Spinal cord (tissue), 10 donors: ENCODE data around the gene LMAN2. TPM values are rescaled to one million over a fixed set of nuclear protein-coding genes. Genes with fewer than 3 reads are reported as not detected.

Source experiments
- DNase-seq, 6 donors: peaks; one replicate each; pipeline versions ENCODE4 v3.0.0 to v3.0.0-alpha.2; 2013 to 2015; ENCODE audit warnings: low spot score in 6 of 6, low read depth in 4 of 6
- H3K27ac ChIP-seq: one replicate; pipeline ENCODE4 v1.5.1; 2013; ENCODE audit warnings: low read depth, low read length, control low read depth
- H3K27me3 ChIP-seq: one replicate; pipeline ENCODE4 v1.6.1; 2013; ENCODE audit warnings: low read length; ENCODE audit not compliant: control insufficient read depth, insufficient read depth
- H3K36me3 ChIP-seq: one replicate; pipeline ENCODE4 v1.6.1; 2013; ENCODE audit warnings: low read length; ENCODE audit not compliant: control insufficient read depth, insufficient read depth
- H3K4me1 ChIP-seq: one replicate; pipeline ENCODE4 v1.6.1; 2013; ENCODE audit warnings: low read length; ENCODE audit not compliant: control insufficient read depth, insufficient read depth
- H3K4me3 ChIP-seq: one replicate; pipeline ENCODE4 v1.5.1; 2013; ENCODE audit warnings: low read depth, low read length, control low read depth
- H3K9me3 ChIP-seq: one replicate; pipeline ENCODE4 v1.6.1; 2013; ENCODE audit warnings: low read length; ENCODE audit not compliant: control insufficient read depth, insufficient read depth
- WGBS: methylation state at CpG from one replicate; pipeline ENCODE4 v1.1.5; 2013; ENCODE audit warnings: missing lambda C conversion rate; ENCODE audit not compliant: insufficient coverage; 5-methylcytosine and 5-hydroxymethylcytosine counted together
- long read RNA-seq, 4 donors: transcript quantifications; one replicate each; lab custom pipeline, GENCODE V29; 2026
- polyA plus RNA-seq, 2 donors: library from polyadenylated mRNA; unstranded; fragments of 120-200 nt; gene quantifications; one replicate each; pipeline ENCODE4 v1.2.1, GENCODE V29; 2013; ENCODE audit not compliant: insufficient read length in 2 of 2
- total RNA-seq, 2 donors: library from RNA; depleted of rRNA in 1 of 2; stranded (reverse); fragments of 120-200 nt in 1 of 2; fragments of >200 nt in 1 of 2; gene quantifications; one replicate each; pipeline versions ENCODE4 v1.2.3 to v1.2.4, GENCODE V29; 2013 to 2014
- donor health status: healthy.

The LMAN2 gene, protein sequence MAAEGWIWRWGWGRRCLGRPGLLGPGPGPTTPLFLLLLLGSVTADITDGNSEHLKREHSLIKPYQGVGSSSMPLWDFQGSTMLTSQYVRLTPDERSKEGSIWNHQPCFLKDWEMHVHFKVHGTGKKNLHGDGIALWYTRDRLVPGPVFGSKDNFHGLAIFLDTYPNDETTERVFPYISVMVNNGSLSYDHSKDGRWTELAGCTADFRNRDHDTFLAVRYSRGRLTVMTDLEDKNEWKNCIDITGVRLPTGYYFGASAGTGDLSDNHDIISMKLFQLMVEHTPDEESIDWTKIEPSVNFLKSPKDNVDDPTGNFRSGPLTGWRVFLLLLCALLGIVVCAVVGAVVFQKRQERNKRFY
- total RNA-seq (100 to 1,000 TPM in 1 of 2 donors, 10 to 100 TPM in 1; 96.6 to 152 TPM), polyA plus RNA-seq (10 to 100 TPM; 90.3 to 96.1 TPM)
- long read RNA-seq, donor 1, transcript LMAN2-201 (8 exons, 1,800 nt), result major isoform, 56 of 102 reads
- long read RNA-seq, donor 1, partial matches to known transcripts, result 43 of 102 reads
- long read RNA-seq, donor 1, other reads (novel, unspliced or antisense), result 0 of 102 reads
- long read RNA-seq, donor 2, transcript LMAN2-201 (8 exons, 1,800 nt), result major isoform, 14 of 14 reads
- long read RNA-seq, donor 2, partial matches to known transcripts, result 0 of 14 reads
- long read RNA-seq, donor 2, other reads (novel, unspliced or antisense), result 0 of 14 reads
- long read RNA-seq, donor 3, transcript LMAN2-201 (8 exons, 1,800 nt), result major isoform, 18 of 19 reads
- long read RNA-seq, donor 3, partial matches to known transcripts, result 0 of 19 reads
- long read RNA-seq, donor 3, other reads (novel, unspliced or antisense), result 0 of 19 reads
- long read RNA-seq, donor 4, transcript LMAN2-201 (8 exons, 1,800 nt), result major isoform, 70 of 79 reads
- long read RNA-seq, donor 4, partial matches to known transcripts, result 0 of 79 reads
- long read RNA-seq, donor 4, other reads (novel, unspliced or antisense), result 6 of 79 reads

DNA sequence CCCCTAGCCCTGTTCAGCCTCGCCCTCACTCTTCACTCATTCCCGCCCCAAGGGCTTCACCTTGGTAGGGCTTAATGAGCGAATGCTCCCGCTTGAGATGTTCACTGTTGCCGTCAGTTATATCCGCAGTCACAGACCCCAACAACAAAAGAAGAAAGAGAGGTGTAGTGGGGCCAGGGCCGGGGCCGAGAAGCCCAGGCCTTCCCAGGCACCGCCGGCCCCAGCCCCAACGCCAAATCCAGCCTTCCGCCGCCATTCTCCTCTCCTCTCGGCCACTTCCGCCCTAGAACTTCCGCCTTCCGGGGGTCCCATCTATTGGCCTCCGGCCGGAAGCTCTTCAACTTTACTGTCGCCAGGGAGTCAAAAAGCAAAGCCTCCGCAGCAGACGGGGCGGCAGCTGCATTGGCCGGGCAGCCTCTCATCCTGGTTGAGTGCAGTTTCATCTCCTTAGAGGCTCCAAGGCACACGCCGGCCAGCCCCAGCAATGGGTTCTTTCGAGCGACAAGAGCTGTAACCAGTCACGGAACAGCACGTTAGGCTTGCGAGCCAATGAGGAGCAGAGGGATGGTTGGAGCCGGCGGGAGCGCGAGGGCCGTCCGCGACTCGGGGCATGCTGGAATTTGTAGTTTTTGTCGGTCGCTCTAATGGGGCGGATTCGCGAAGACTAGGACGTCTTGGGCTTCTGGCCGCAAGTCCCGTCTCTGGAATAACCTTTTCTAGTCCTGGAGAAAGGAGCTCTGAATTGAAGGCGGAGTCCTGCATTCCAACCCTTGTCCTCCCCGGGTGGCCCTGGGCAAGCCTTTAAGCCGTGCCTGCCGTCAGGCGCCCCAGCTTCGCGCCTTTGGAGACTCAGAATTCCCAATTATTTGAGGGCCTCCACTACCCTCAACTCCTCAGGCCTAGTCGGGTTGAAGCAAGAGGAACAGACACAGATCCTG, at the start of gene LMAN2:
Gene LMAN2, minus strand, starts transcription at position 277 of the 938 bp plus-strand sequence. Its CDS starts 21 bp downstream, at position 256.
- peaks cover 10% of the 10 kb centered on the region for H3K36me3 ChIP-seq
- H3K27me3 ChIP-seq, result peaks cover 3% of the 10 kb centered on the region
- peak; percentile 91 to 99 (median 94) for DNase-seq
- H3K27ac ChIP-seq, result peak within 1 kb of the TSS; percentile 96
- WGBS, result 6% methylated on average over 54 of the region's 55 CpGs
- H3K9me3 ChIP-seq, result no peaks in the 10 kb centered on the region
- peak within 1 kb of the TSS; percentile 92 for H3K4me3 ChIP-seq
- H3K4me1 ChIP-seq, result peaks cover 25% of the 10 kb centered on the region

DNA sequence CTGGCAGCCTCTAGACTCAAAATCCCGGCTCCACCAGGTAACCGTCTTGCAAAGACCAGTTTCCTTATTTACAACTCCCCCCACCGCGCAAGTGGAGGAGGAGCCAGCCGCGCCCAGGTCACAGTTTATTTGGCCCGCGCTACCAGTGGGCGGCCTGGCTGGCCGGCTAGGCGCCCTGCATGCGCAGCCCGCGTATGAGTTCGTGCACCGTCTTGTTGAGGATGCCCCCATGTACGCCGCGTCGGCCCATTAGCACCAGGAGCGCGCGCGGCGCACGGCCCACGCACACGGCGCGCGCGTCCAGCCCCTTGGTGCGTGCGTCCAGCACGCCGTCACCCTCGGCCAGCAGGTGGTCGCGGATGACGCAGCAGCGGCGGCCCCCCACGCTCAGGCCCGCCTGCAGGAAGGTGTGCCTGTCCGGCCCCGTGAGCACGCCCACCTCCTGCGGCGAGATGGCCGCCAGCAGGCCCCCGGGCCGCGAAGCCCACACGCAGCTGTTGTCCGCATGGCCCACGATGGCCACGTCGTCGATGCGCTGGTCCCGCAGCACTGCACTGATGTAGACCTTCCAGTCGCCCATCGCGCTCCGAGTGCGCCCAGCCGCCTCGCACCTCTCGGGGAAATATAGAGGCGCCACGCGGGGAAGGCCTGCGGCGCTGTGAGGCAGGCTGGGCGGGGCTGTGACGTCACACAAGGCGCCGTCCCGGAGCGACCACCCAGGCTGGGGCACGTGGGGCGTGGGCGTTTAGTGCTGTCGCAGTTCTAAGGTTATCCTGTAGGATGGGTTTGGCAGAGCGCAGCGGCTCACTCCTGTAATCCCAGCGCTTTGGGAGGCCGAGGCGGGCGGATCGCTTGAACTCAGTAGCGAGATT, 48.8 kb upstream of the LMAN2 start, which contains the start of gene PFN3:
Gene PFN3, minus strand, starts transcription at position 665 of the 872 bp plus-strand sequence. Its CDS starts 85 bp downstream, at position 580.
- DNase-seq, result peak in 2 of 6 donors; percentile 54 to 76
- 4% methylated on average over 88 of the region's 92 CpGs for WGBS
- no peaks in the 10 kb centered on the region for H3K9me3 ChIP-seq
- H3K4me1 ChIP-seq, result peaks cover 49% of the 10 kb centered on the region
- no peak within 1 kb of the TSS for H3K27ac ChIP-seq
- no peaks in the 10 kb centered on the region for H3K36me3 ChIP-seq
- H3K4me3 ChIP-seq, result no peak within 1 kb of the TSS
- peaks cover 75% of the 10 kb centered on the region for H3K27me3 ChIP-seq

- H3K27me3 ChIP-seq, result peaks cover 56% of the 10 kb centered on the region
- no peak overlapping the region for H3K4me3 ChIP-seq
- H3K9me3 ChIP-seq, result no peaks in the 10 kb centered on the region
- H3K4me1 ChIP-seq, result peaks cover 26% of the 10 kb centered on the region
- DNase-seq, result no peak
- 84% methylated on average over 12 of the region's 16 CpGs for WGBS
- H3K27ac ChIP-seq, result no peak overlapping the region
- no peaks in the 10 kb centered on the region for H3K36me3 ChIP-seq
Measured at GRCh38 chr5:177397875-177398390, 46.5 kb upstream of the LMAN2 start.

DNA sequence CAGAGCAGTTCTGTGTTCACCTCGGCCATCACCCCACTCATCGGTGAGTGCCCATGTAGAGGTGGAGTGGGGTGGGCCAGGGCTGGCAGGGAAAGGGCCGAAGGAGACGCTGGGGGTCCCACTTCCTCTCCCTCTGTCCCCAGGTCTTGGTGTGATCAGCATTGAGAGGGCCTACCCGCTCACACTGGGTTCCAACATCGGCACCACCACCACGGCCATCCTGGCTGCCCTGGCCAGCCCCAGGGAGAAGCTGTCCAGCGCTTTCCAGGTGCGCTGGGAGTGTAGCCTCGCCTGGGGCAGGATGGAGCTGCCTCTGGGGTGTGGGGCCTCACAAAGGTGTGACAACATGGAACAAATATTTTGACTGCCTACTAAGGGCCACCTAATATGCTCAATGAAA, 45.3 kb upstream of the LMAN2 start:
- DNase-seq, result no peak
- Histone ChIP-seq H3K9me3 (no peaks in the 10 kb centered on the region), H3K27ac (no peak overlapping the region), H3K4me1 (peaks cover 15% of the 10 kb centered on the region), H3K27me3 (peaks cover 45% of the 10 kb centered on the region), H3K4me3 (no peak overlapping the region), H3K36me3 (no peaks in the 10 kb centered on the region)
- WGBS, result 86% methylated on average over 9 of the region's 10 CpGs

GRCh38 chr5:177396078-177396477, 44.6 kb upstream of the LMAN2 start:
- Histone ChIP-seq H3K9me3 (no peaks in the 10 kb centered on the region), H3K4me3 (no peak overlapping the region), H3K27me3 (peaks cover 38% of the 10 kb centered on the region), H3K36me3 (no peaks in the 10 kb centered on the region), H3K27ac (no peak overlapping the region), H3K4me1 (peaks cover 18% of the 10 kb centered on the region)
- no peak for DNase-seq
- WGBS, result 33% methylated on average over 5 of the region's 8 CpGs

DNA sequence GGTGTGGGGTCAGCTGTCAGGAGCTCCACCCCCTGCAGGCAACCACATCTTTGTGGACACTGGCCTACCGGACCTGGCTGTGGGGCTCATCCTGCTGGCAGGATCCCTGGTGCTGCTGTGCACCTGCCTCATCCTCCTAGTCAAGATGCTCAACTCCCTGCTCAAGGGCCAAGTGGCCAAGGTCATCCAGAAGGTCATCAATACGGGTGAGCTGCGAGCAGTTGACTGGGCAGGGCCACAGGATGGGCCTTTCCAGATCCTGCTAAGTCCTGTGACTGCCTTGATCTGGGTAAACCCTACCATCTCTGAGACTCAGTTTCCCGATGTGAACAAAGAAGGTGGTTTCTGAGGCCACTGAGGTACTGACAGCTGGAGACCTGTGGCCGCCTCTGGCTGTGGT, 42.5 kb upstream of the LMAN2 start:
- DNase-seq, result no peak
- 82% methylated on average over 5 of the region's 5 CpGs for WGBS

DNA sequence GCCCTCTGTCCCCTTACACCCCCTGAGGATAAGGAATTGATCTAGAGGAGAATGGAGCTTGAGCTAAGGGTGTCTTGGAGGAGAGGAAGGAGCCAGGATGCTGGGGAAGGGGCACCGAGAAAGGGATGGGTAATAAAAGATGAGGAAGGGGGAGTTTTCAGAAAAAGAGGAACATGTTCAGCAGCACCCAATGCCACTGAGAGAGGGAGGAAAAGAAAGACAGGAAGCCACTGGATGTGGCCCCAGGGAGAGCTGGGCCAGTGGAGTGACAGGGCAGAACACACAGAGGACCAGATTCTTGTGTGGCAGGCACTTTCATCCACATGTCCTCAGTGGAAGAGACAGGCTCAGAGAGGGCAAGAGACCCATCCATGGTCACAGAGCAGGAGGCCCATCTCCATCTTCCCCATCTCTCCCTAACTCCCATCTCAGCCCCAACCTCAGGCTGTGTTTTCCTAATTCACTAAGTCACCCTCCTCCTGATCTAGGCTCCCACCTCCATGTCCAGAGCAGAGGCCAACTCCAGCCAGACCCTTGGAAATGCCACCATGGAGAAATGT, 41.8 kb upstream of the LMAN2 start:
- no peaks in the 10 kb centered on the region for H3K9me3 ChIP-seq
- WGBS, result 47% methylated on average over 1 of the region's 1 CpG
- DNase-seq, result no peak

More for the DNA sequence above, 42.5 kb upstream of the LMAN2 start:
- Histone ChIP-seq H3K4me1 (peaks cover 19% of the 10 kb centered on the region), H3K9me3 (no peaks in the 10 kb centered on the region), H3K27me3 (peaks cover 23% of the 10 kb centered on the region), H3K36me3 (no peaks in the 10 kb centered on the region), H3K4me3 (no peak overlapping the region), H3K27ac (no peak overlapping the region)

GRCh38 chr5:177392765-177393164, 41.3 kb upstream of the LMAN2 start:
- H3K36me3 ChIP-seq, result no peaks in the 10 kb centered on the region
- no peak for DNase-seq
- no peaks in the 10 kb centered on the region for H3K9me3 ChIP-seq
- no peak overlapping the region for H3K27ac ChIP-seq
- WGBS, result 57% methylated on average over 4 of the region's 5 CpGs
- no peak overlapping the region for H3K4me3 ChIP-seq
- peaks cover 19% of the 10 kb centered on the region for H3K4me1 ChIP-seq
- H3K27me3 ChIP-seq, result peaks cover 14% of the 10 kb centered on the region

More for the DNA sequence above, 41.8 kb upstream of the LMAN2 start:
- Histone ChIP-seq H3K4me3 (no peak overlapping the region), H3K36me3 (no peaks in the 10 kb centered on the region), H3K4me1 (peaks cover 19% of the 10 kb centered on the region), H3K27me3 (peaks cover 19% of the 10 kb centered on the region), H3K27ac (no peak overlapping the region)
